SU-DHL-6 (cell line): ENCODE data around the gene SCD.

Experiments used
- H2AFZ ChIP-seq: fragments of 200-600 bp; sonication (generic); 2 replicates; pipeline ENCODE4 v1.6.1; 2014; ENCODE audit warnings: low read depth, mild to moderate bottlenecking, moderate library complexity, mixed read lengths, antibody characterized with exemption, low read length; ENCODE audit not compliant: severe bottlenecking
- H3F3A ChIP-seq: fragments of 200-600 bp; shearing (Covaris generic); 2 replicates; pipeline ENCODE4 v1.6.0; 2016; ENCODE audit warnings: antibody characterized with exemption, mild to moderate bottlenecking; ENCODE audit not compliant: insufficient read depth
- H3K27ac ChIP-seq: fragments of 200-600 bp; sonication (generic); 2 replicates; pipeline ENCODE4 v1.5.1; 2016; ENCODE audit warnings: low read depth, mild to moderate bottlenecking, low read length, moderate library complexity, mixed read lengths
- H3K27me3 ChIP-seq: fragments of 200-600 bp; sonication (generic), shearing (Covaris generic); 2 replicates; pipeline ENCODE4 v1.6.0; 2014; ENCODE audit warnings: mild to moderate bottlenecking, low read length
- H3K36me3 ChIP-seq: fragments of 200-600 bp; sonication (generic); 2 replicates; pipeline ENCODE4 v1.6.1; 2014; ENCODE audit warnings: mild to moderate bottlenecking, low read length, mixed read lengths
- H3K4me2 ChIP-seq: fragments of 300-600, 200-600 bp; shearing (Covaris generic), sonication (generic); 2 replicates; pipeline ENCODE4 v1.6.0; 2014; ENCODE audit warnings: low read length, low read depth, mild to moderate bottlenecking; ENCODE audit not compliant: poor library complexity, severe bottlenecking
- H3K4me3 ChIP-seq: fragments of 200-600 bp; sonication (generic); 2 replicates; pipeline ENCODE4 v1.5.1; 2014; ENCODE audit warnings: antibody characterized with exemption, low read length, mild to moderate bottlenecking, mixed read lengths; ENCODE audit not compliant: insufficient read depth, poor library complexity, severe bottlenecking
- H3K79me2 ChIP-seq: fragments of 200-600 bp; sonication (generic); 2 replicates; pipeline ENCODE4 v1.6.1; 2014; ENCODE audit warnings: mild to moderate bottlenecking, low read length, moderate library complexity; ENCODE audit not compliant: insufficient read depth
- H3K9ac ChIP-seq: fragments of 200-600 bp; sonication (generic); 2 replicates; pipeline ENCODE4 v1.7.0; 2014; ENCODE audit warnings: mild to moderate bottlenecking, low read length
- H3K9me2 ChIP-seq: fragments of 200-600 bp; sonication (generic); replicated peaks from 2 replicates; pipeline ENCODE4 v1.6.1; 2014; ENCODE audit warnings: low read length; ENCODE audit not compliant: insufficient read depth
- H3K9me3 ChIP-seq: fragments of 200-600 bp; sonication (generic); 2 replicates; pipeline ENCODE4 v1.6.1; 2014; ENCODE audit warnings: low read length, mixed read lengths; ENCODE audit not compliant: insufficient read depth
- H4K20me1 ChIP-seq: fragments of 200-600 bp; sonication (generic); 2 replicates; pipeline ENCODE4 v1.6.1; 2014; ENCODE audit warnings: low read depth, mild to moderate bottlenecking, antibody characterized with exemption, low read length, moderate library complexity, mixed read lengths
- EZH2phosphoT487 ChIP-seq: fragments of 200-600 bp; sonication (generic), shearing (Covaris generic); conservative IDR thresholded peaks from 2 replicates; pipeline ENCODE4 v1.6.1; 2018; ENCODE audit warnings: mild to moderate bottlenecking, antibody characterized with exemption, low read length, moderate library complexity, mixed read lengths
- TF ChIP-seq, protein P1 (sequence below): fragments of 200-600 bp; sonication (generic); IDR thresholded peaks from one replicate; pipeline ENCODE4 v1.5.1; 2017; ENCODE audit warnings: antibody characterized with exemption, mild to moderate bottlenecking, low read length, moderate library complexity; ENCODE audit not compliant: insufficient read depth, poor library complexity, severe bottlenecking

Gene SCD

DNA sequence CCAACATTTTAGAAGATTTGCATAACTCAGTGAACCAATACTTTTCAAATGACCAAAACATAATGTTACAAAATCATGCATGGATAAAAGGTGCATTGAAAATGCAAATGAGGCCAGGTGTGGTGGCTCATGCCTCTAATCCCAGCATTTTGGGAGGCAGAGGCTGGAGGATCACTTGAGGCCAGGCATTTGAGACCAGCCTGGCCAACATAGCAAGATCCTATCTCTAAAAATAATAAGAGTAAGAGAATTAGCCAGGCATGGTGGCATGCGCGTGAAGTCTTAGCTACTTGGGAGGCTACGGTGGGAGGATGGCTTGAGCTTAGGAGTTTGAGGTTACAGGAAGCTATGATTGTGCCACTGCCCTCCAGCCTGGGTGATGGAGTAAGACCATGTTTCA lies 33.4 kb downstream of the SCD start:
- H3K79me2 ChIP-seq, result no peaks in the 10 kb centered on the region; the same call in 1 of the 2 replicates
- no peaks in the 10 kb centered on the region for H3K9me2 ChIP-seq
- H3K9me3 ChIP-seq, result no peaks in the 10 kb centered on the region
- H4K20me1 ChIP-seq, result no peaks in the 10 kb centered on the region
- no peak overlapping the region for H3K9ac ChIP-seq
- H3F3A ChIP-seq, result peaks cover 1% of the 10 kb centered on the region; the same call in 1 of the 2 replicates
- H3K27ac ChIP-seq, result no peak overlapping the region
- H3K4me2 ChIP-seq, result no peak overlapping the region
- no peak overlapping the region for H2AFZ ChIP-seq
- H3K36me3 ChIP-seq, result no peaks in the 10 kb centered on the region; the same call in 1 of the 2 replicates
- H3K27me3 ChIP-seq, result no peaks in the 10 kb centered on the region
- H3K4me3 ChIP-seq, result no peak overlapping the region
- no peak for TF ChIP-seq EZH2phosphoT487
- TF ChIP-seq, protein P1, sequence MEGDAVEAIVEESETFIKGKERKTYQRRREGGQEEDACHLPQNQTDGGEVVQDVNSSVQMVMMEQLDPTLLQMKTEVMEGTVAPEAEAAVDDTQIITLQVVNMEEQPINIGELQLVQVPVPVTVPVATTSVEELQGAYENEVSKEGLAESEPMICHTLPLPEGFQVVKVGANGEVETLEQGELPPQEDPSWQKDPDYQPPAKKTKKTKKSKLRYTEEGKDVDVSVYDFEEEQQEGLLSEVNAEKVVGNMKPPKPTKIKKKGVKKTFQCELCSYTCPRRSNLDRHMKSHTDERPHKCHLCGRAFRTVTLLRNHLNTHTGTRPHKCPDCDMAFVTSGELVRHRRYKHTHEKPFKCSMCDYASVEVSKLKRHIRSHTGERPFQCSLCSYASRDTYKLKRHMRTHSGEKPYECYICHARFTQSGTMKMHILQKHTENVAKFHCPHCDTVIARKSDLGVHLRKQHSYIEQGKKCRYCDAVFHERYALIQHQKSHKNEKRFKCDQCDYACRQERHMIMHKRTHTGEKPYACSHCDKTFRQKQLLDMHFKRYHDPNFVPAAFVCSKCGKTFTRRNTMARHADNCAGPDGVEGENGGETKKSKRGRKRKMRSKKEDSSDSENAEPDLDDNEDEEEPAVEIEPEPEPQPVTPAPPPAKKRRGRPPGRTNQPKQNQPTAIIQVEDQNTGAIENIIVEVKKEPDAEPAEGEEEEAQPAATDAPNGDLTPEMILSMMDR, result no peak

DNA sequence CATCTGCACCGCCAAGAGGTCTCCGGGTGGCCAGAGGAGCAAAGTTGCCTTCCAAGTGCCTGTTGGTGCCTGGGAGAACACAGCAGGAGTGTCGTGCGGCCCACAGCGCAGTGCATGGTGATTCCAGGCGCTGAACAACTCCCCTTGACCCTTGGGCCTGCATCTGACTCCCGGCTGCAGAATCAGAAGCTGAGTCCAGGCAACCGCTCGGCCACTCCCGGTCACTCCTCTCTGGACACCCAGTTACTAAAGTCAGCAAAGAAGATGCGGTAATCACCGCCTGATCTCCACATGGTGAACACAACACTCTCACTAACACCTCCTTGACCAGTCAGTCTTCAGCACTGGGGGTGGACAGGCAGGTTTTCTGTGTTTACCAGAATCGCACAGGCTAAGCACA lies 35.5 kb downstream of the SCD start:
- no peak for TF ChIP-seq EZH2phosphoT487
- no peak overlapping the region for H3K4me3 ChIP-seq
- no peak overlapping the region for H3K27ac ChIP-seq
- H3K79me2 ChIP-seq, result no peaks in the 10 kb centered on the region
- H3K36me3 ChIP-seq, result no peaks in the 10 kb centered on the region; the same call in 1 of the 2 replicates
- H3K9me2 ChIP-seq, result no peaks in the 10 kb centered on the region
- H3K27me3 ChIP-seq, result no peaks in the 10 kb centered on the region
- H3K9me3 ChIP-seq, result no peaks in the 10 kb centered on the region
- no peaks in the 10 kb centered on the region for H3F3A ChIP-seq
- no peak overlapping the region for H3K4me2 ChIP-seq
- no peak overlapping the region for H3K9ac ChIP-seq
- H4K20me1 ChIP-seq, result no peaks in the 10 kb centered on the region
- no peak overlapping the region for H2AFZ ChIP-seq

DNA sequence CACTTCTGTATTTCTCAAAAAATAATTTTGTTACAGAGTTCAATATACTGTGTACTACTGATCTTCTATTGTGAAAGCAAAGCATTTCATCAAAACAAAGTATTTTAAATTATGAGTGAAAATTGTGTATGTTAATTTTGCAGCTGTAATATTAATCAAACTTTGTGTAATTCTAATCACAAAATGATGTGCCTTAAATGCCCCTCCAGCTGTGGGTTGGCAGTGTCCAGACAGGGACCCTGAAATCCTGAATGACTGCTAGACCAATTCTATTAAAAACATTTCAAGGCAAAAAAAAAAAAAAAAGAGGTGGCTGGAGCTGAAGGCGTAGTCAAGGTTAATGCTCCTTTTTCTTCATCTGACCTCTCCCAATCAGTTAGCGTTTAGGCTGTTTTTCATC lies 36.2 kb downstream of the SCD start:
- H2AFZ ChIP-seq, result no peak overlapping the region
- TF ChIP-seq, protein P1, result no peak
- TF ChIP-seq EZH2phosphoT487, result no peak
- H3K36me3 ChIP-seq, result no peaks in the 10 kb centered on the region; the same call in 1 of the 2 replicates

DNA sequence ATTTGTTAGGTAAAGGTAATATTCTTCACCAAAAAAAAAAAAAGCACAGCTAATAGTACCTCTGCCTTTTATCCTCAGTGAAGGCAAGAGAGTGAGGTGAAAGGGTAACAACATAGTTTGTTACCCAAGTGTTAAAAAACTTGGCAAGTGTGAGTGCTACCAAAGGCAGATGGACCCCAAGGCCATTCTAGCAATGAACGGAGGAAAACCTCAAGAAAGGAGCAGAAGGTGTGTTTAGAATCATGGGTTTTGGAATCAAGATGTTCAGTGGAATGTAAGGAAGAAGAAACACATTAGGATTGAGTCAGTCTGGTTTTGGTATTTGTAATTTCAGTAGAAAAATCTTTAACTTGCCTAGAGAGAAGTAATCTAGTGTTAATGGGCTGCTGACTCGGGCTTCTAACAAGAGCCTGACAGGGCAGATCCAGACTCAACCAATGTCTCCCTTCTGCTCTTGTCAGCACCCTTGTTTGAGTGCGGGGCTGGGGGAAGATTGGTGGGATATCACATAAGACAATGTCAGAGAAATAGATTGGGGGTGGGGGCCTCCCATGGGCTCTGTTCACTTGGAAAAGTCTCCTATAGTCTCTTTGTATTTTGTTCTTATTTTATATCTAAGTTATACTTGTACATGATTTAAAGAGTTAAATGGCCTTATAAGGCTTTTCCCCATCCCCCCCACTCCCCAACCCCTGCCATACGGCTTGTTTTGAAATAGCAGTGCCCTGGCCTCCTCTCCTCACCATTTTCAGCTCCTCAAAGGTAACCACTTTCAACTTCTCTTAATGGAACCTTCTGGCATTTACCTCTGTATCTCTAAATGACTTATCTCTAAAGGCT lies 44.4 kb downstream of the SCD start:
- H3F3A ChIP-seq, result no peaks in the 10 kb centered on the region

More for the DNA sequence above, 36.2 kb downstream of the SCD start:
- no peaks in the 10 kb centered on the region for H3F3A ChIP-seq
- no peak overlapping the region for H3K4me2 ChIP-seq
- no peak overlapping the region for H3K27ac ChIP-seq
- no peaks in the 10 kb centered on the region for H4K20me1 ChIP-seq
- H3K4me3 ChIP-seq, result no peak overlapping the region
- H3K27me3 ChIP-seq, result no peaks in the 10 kb centered on the region
- H3K9ac ChIP-seq, result no peak overlapping the region
- H3K9me3 ChIP-seq, result no peaks in the 10 kb centered on the region
- H3K9me2 ChIP-seq, result no peaks in the 10 kb centered on the region
- H3K79me2 ChIP-seq, result no peaks in the 10 kb centered on the region

More for the DNA sequence above, 44.4 kb downstream of the SCD start:
- H2AFZ ChIP-seq, result no peak overlapping the region
- H3K79me2 ChIP-seq, result no peaks in the 10 kb centered on the region
- TF ChIP-seq, protein P1, result no peak
- TF ChIP-seq EZH2phosphoT487, result no peak
- H3K36me3 ChIP-seq, result no peaks in the 10 kb centered on the region
- H3K9me3 ChIP-seq, result no peaks in the 10 kb centered on the region
- no peak overlapping the region for H3K9ac ChIP-seq
- no peaks in the 10 kb centered on the region for H4K20me1 ChIP-seq
- H3K27ac ChIP-seq, result no peak overlapping the region
- no peaks in the 10 kb centered on the region for H3K9me2 ChIP-seq
- no peaks in the 10 kb centered on the region for H3K27me3 ChIP-seq
- no peak overlapping the region for H3K4me2 ChIP-seq
- no peak overlapping the region for H3K4me3 ChIP-seq
